C1 segment of cervical spinal cord (tissue), 14 donors: Measurements from ENCODE around the gene PEX14.
A peak's percentile ranks its signal among the peaks of the same experiment; 100 is the strongest.

Experiments
- DNase-seq, 14 donors: peaks; one replicate each; lab custom pipeline; 2025; lab: John Stamatoyannopoulos, UW

Gene PEX14

GRCh38 chr1:10540277-10541005, 65.7 kb downstream of the PEX14 start:
- DNase-seq = peak in 1 of 14 donors; percentile 24

GRCh38 chr1:10541286-10541685, 66.5 kb downstream of the PEX14 start:
- DNase-seq = peak in 1 of 14 donors; percentile 37

GRCh38 chr1:10544239-10544638, 69.5 kb downstream of the PEX14 start:
- DNase-seq = no peak

- no peak for DNase-seq
Observed at GRCh38 chr1:10546896-10547295, 72.1 kb downstream of the PEX14 start.

GRCh38 chr1:10549904-10550664, 75.3 kb downstream of the PEX14 start:
- no peak for DNase-seq

DNA sequence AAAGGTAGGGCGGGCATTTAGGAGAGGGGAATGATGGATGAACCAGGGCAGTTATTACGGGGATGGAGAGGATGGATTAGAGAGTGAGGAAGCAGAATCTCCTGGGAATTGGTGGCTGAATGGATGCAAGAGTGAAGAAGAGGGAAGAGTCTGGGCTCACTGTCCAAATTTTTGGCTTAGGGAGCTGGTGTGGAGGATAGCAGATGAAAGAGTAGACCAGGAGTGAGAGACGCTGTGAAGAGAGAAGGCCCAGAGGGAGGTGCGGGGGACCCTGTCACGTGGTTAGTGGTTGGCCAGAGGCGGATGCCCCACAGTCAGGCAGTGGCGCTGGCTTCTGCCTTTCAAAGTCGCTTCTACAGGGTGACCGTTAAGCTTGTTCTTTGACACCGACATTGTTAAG, 78.4 kb downstream of the PEX14 start:
- DNase-seq = no peak

GRCh38 chr1:10555635-10556429, 81.1 kb downstream of the PEX14 start:
- no peak for DNase-seq

- DNase-seq = no peak
Observed at GRCh38 chr1:10556430-10557005, 81.8 kb downstream of the PEX14 start.

DNA sequence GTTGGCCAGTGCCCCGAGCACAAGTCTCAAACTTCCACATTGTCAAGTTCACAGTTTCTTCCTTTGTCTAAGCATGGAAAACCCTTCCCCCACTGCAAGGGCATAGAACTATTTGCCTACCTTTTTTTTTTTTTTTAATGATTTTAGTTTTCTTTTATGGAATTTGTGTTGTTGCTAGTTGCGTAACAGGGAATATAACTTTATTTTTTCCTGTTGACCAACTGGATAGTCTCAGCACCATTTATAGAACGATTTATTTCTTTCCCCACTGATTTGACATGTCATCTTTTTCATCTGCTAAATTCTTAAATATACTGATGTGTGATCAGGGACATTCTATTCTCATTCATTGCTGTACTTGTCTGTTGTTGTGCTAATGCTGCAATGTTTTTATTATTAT, 83.0 kb downstream of the PEX14 start:
- no peak for DNase-seq

DNA sequence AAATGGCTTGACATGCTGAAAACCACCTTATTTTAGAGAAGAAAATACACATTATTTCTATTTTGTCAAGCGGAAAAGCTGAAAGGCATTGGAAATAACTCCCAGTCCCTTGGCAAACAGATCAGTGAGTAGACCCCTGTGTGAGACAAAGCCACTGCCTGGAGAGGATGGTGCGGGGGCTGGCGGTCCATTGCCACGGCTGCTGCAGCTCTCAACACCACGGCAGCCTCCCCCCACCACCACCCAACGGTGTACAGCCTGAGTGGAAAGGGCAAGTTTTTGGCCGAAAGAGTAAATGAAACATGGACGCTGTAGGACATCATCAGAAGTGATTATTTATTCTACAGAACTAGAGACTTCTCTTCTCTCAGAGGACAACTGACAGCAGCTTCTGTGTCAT, 84.6 kb downstream of the PEX14 start:
- DNase-seq = no peak

DNA sequence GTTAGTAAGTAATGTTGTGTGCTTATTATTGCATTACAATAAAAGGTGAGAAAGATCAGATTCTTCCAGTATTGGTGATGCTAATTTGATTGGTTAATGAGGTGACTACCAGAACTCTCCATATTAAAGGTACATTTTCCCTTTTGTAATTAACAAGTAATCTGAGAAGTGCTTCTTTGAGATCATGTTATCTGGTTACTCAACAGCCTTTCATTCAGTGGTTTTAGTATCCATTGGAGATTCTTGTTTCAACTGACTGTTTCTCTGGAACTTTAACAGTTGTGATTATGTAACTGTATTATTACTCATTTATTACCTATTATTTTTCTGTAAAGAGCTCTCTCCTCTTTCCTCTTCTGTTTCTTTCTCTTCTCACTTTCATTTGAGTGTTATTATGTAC, 86.7 kb downstream of the PEX14 start:
- no peak for DNase-seq

- DNase-seq = no peak
Observed at GRCh38 chr1:10561955-10562354, 87.2 kb downstream of the PEX14 start.

- DNase-seq = no peak
Observed at GRCh38 chr1:10564063-10564462, 89.3 kb downstream of the PEX14 start.

- no peak for DNase-seq
Observed at GRCh38 chr1:10569531-10569930, 94.8 kb downstream of the PEX14 start.

DNA sequence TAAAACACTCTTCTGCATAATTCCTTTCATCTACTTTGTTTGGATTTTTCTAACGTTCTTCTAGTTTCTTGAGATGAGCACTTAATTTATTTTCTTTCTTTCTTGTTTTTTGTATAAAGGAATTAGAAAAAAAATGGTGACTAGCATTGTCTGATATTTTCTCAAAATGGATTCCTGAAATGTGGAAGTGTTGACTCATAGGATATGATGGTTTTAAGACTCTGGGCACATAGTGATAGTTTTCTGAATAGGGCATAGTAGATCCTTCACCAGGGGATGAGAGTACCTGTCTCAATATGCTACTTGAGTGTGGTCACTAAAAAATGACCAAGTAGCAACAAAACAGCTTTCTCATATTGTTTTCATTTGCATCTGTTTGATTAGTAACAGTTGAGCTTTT, 100.9 kb downstream of the PEX14 start:
- no peak for DNase-seq

GRCh38 chr1:10578070-10578469, 103.3 kb downstream of the PEX14 start:
- DNase-seq = no peak

- no peak for DNase-seq
Observed at GRCh38 chr1:10583641-10584040, 108.9 kb downstream of the PEX14 start.

DNA sequence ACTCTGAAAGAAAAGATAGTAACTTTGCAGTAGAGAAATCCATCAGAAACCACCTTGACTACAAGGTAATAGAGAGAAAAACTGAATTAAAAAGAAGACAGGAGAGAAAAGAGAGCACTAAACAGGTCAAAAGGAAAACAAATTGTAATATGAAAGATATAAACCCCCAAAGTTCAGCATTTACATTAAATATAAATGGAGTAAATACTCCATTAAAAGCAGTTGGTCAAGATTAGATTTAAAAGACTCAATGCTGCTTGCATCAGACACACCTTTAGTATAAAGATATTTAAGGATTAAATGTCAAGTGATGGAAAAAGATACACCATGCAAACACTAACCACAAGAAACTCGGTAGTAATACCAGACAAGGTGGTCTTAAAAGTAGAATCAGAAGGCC, 110.5 kb downstream of the PEX14 start:
- DNase-seq = no peak

- DNase-seq = no peak
Observed at GRCh38 chr1:10586125-10586524, 111.4 kb downstream of the PEX14 start.

DNA sequence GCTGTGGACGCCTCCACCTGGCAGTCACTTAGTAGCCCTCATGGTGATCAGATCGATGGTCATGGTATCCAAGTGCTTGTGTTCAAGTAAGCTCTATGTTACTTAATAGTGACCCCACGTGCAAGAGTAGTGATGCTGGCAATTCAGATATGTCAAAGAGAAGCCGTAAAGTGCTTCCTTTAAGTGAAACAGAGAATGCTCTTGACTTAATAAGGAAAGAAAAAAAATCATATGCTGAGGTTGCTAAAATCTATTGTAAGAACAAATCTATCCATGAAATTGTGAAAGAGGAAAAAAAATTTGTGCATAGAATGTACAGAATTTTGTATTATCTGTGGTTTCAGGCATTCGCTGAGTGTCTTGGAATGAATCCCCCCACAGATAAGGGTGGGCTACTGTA, 113.9 kb downstream of the PEX14 start:
- DNase-seq = no peak

DNA sequence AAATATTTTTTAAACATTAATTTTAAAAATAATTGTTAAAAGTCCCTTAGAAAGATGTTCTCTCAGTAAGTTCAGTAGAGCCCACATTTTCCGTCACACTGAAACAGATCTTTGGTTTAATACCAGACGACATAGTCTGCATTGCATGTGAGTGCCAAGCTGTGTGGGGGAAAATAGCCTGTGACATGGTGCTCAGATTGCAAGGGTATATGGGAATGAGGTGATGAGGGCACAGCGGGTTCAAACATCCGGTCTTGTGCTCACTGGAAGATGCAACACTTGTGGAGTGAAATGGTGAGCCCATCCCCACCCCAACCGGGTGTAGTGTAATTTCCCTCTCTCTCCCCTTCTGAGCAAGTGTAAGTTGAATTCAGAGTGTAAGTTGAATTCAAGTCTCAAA, 114.3 kb downstream of the PEX14 start:
- DNase-seq = no peak

- DNase-seq = no peak
Observed at GRCh38 chr1:10591010-10591409, 116.3 kb downstream of the PEX14 start.
